ENCODE data around the gene MCC. TPM values are rescaled to one million over a fixed set of nuclear protein-coding genes. Genes with fewer than 3 reads are reported as not detected.

The MCC gene
- polyA plus RNA-seq, 3 donors from 2014 or later: 0.53 to 1.2 (median 0.63) TPM

- Mint-ChIP-seq H3K27ac (no peak overlapping the region), H3K4me1 (peaks cover 58 to 80% of the 10 kb centered on the region in 2 donors), H3K4me3 (peak overlapping the region; percentile 94 to 100 (median 97)), H3K36me3 (peaks cover 0 to 4% (median 0%) of the 10 kb centered on the region in 3 donors), H3K9me3 (no peaks in the 10 kb centered on the region), H3K27me3 (ENCODE audit: low read depth in 3 of 3) (peaks cover 4 to 17% (median 17%) of the 10 kb centered on the region in 3 donors)
- no peak for DNase-seq
Observed at GRCh38 chr5:112978836-112979235, 509.4 kb downstream of the MCC start.

GRCh38 chr5:112977440-112977861 is 510.8 kb downstream of the MCC start:
- peaks cover 50 to 67% of the 10 kb centered on the region in 2 donors for H3K4me1 Mint-ChIP-seq
- H3K27ac Mint-ChIP-seq: peak overlapping the region; percentile 89 to 98 (median 92)
- no peaks in the 10 kb centered on the region for H3K9me3 Mint-ChIP-seq
- peaks cover 4 to 17% (median 17%) of the 10 kb centered on the region in 3 donors for H3K27me3 Mint-ChIP-seq (ENCODE audit: low read depth in 3 of 3)
- H3K4me3 Mint-ChIP-seq: peak overlapping the region; percentile 94 to 100 (median 97)
- DNase-seq: peak in 1 of 3 donors; percentile 4
- peaks cover 0 to 4% (median 0%) of the 10 kb centered on the region in 3 donors for H3K36me3 Mint-ChIP-seq

- peaks cover 45 to 59% of the 10 kb centered on the region in 2 donors for H3K4me1 Mint-ChIP-seq
- peak; percentile 97 for DNase-seq
- H3K4me3 Mint-ChIP-seq: peak within 1 kb of the TSS; percentile 94 to 100 (median 97)
- no peaks in the 10 kb centered on the region for H3K36me3 Mint-ChIP-seq
- H3K27ac Mint-ChIP-seq: peak within 1 kb of the TSS; percentile 89 to 98 (median 92)
- no peaks in the 10 kb centered on the region for H3K9me3 Mint-ChIP-seq
- H3K27me3 Mint-ChIP-seq (ENCODE audit: low read depth in 3 of 3): peaks cover 4 to 17% (median 17%) of the 10 kb centered on the region in 3 donors
Observed at GRCh38 chr5:112976432-112977309, 511.6 kb downstream of the MCC start, which contains the start of gene DCP2. DCP2 (plus strand) TSS chr5:112976798; CDS start chr5:112976934, 136 bp downstream.

DNA sequence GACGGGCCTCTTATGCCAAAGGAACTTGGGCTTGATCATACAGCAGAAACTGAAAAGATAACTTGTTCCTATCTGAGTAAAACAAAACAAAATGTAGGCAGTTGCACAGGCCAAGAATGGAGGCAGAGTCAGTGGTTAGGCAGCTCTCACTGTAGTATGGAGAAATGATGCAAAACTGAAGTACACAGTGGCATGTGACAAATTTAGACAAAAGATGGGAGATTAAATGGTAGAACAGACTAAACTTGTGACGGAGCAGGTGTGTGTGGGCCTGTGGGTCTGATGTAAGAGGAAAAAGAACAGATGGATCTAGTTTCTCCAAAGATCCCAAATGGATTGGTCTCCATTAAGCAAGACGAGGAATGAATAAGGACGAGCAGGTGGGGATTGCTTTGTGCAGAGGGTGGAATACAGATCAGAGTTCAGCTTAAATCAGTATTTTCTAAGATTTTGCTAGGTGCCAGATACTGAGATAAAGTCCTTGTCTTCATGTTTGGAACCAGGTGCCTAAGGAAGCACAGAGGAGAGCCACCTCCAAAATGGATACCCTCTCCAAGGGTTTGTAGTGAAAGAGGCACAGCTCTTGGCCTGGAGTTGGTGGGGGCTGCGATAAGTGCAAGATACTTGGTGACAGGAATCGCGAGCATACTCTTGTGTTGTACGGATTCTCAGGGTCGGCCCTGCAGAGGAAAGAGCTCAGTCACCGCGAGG is 512.4 kb downstream of the MCC start:
- no peak for DNase-seq
- H3K27ac Mint-ChIP-seq: peak overlapping the region; percentile 89 to 98 (median 92)
- H3K4me1 Mint-ChIP-seq: peaks cover 40 to 51% of the 10 kb centered on the region in 2 donors
- H3K9me3 Mint-ChIP-seq: no peaks in the 10 kb centered on the region
- H3K27me3 Mint-ChIP-seq (ENCODE audit: low read depth in 3 of 3): peaks cover 4 to 17% (median 17%) of the 10 kb centered on the region in 3 donors
- H3K36me3 Mint-ChIP-seq: no peaks in the 10 kb centered on the region
- H3K4me3 Mint-ChIP-seq: peak overlapping the region; percentile 94 to 100 (median 97)

DNA sequence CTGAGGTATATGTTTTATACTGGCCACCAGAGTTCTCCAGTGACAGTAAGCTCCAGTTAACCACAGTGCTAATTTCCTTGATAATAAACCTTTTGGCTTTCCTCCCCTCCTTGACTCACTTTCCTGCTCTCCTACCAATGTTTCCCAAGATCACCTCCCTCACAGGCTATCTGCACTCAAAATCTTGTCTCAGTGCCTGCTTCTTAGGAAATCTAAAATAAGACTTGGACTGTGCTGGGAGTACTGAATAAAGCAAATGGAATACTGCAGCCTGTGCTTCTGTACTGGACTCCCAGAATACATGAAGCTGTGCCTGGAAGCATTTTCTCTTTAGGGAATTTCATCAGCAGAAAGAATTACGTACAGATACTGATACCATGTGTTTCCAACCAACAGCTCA is 513.4 kb downstream of the MCC start:
- peak overlapping the region in 2 of 5 donors; percentile 94 to 99 for H3K4me3 Mint-ChIP-seq
- H3K27ac Mint-ChIP-seq: peak overlapping the region in 3 of 6 donors; percentile 2 to 98 (median 92)
- no peaks in the 10 kb centered on the region for H3K9me3 Mint-ChIP-seq
- peaks cover 4 to 17% (median 17%) of the 10 kb centered on the region in 3 donors for H3K27me3 Mint-ChIP-seq (ENCODE audit: low read depth in 3 of 3)
- H3K36me3 Mint-ChIP-seq: no peaks in the 10 kb centered on the region
- no peak for DNase-seq
- peaks cover 37 to 41% of the 10 kb centered on the region in 2 donors for H3K4me1 Mint-ChIP-seq

- Mint-ChIP-seq H3K4me3 (no peak overlapping the region), H3K36me3 (no peaks in the 10 kb centered on the region), H3K4me1 (peaks cover 29 to 31% of the 10 kb centered on the region in 2 donors), H3K9me3 (no peaks in the 10 kb centered on the region), H3K27ac (no peak overlapping the region), H3K27me3 (ENCODE audit: low read depth in 3 of 3) (peaks cover 4 to 17% (median 15%) of the 10 kb centered on the region in 3 donors)
- no peak for DNase-seq
Observed at GRCh38 chr5:112973904-112974303, 514.3 kb downstream of the MCC start.

DNA sequence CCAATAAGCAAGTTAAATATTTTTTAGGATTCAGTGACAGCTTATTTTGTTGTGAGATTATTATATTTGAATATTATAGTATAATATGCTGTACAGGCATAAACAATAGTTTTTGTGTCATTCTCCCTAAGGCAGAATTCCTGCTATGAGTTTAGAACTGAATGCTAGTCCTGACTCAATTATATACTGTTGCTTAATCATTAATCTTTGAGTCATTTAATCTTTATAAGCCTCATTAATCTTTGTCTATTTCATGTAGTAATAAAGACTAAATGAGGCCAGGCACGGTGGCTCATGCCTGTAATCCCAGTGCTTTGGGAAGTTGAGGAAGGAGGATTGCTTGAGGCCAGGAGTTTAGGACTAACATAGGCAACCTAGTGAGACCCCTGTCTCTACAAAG is 515.2 kb downstream of the MCC start:
- Mint-ChIP-seq H3K4me3 (no peak overlapping the region), H3K36me3 (no peaks in the 10 kb centered on the region), H3K4me1 (peaks cover 21 to 22% of the 10 kb centered on the region in 2 donors), H3K27me3 (ENCODE audit: low read depth in 3 of 3) (peaks cover 4 to 17% (median 15%) of the 10 kb centered on the region in 3 donors), H3K9me3 (no peaks in the 10 kb centered on the region), H3K27ac (no peak overlapping the region)
- DNase-seq: no peak

Other genes starting within 250 kb of the MCC start
- gene TSSK1B, start 53.5 kb downstream of the MCC start, polyA plus RNA-seq: not detected
- 10 to 100 TPM in 1 of 3 donors, 1 to 10 TPM in 2; 3.9 to 11.3 (median 7.3) TPM for gene YTHDC2, start 25.2 kb upstream of the MCC start, polyA plus RNA-seq

Measured in immature natural killer cell (primary cell).